NB4 (cell line): ENCODE results near the gene WNT3.

Experiments
- CTCF ChIP-seq: IDR thresholded peaks from one replicate; pipeline ENCODE4 v1.5.1; 2012; ENCODE audit warnings: low read depth, low read length
- MAX ChIP-seq: IDR thresholded peaks from 2 replicates; pipeline ENCODE4 v1.6.1; 2011; ENCODE audit warnings: low read depth, low read length

GRCh38 chr17:46850688-46851028 is 32.2 kb upstream of the WNT3 start:
- TF ChIP-seq CTCF (no peak), MAX (no peak)
